MCF 10A (cell line): ENCODE data around the gene OR2A5. TPM values are rescaled to one million over a fixed set of nuclear protein-coding genes. Genes with fewer than 3 reads are reported as not detected.

Source experiments
- BruUV-seq: library from RNA; stranded (reverse); fragments of 400-500 nt; replicated peaks from 2 replicates; lab custom pipeline; 2021; lab: Mats Ljungman, UMichigan
- CTCF ChIA-PET: fragments of 300-600 bp; sonication (Branson Sonifier 250); formaldehyde crosslinking; extraction: SDS; loops from one replicate; lab custom pipeline; 2021; ENCODE audit warnings: antibody characterized with exemption, inconsistent platforms; lab: Yijun Ruan, JAX
- POLR2A ChIA-PET: fragments of 300-600, 350-650 bp; sonication (Branson Sonifier 250); formaldehyde crosslinking; extraction: SDS; loops from one replicate; lab custom pipeline; 2020; ENCODE audit warnings: antibody characterized with exemption, inconsistent platforms; lab: Yijun Ruan, JAX
- DNase-seq: peaks from one replicate; pipeline ENCODE4 v3.0.0-alpha.2; 2018; ENCODE audit not compliant: unreplicated experiment
- H3K27ac Mint-ChIP-seq: one replicate; pipeline ENCODE4 v1.8.0; 2022; ENCODE audit warnings: mild to moderate bottlenecking, low read depth, mixed read lengths; ENCODE audit not compliant: unreplicated experiment
- H3K27me3 Mint-ChIP-seq: one replicate; pipeline ENCODE4 v1.8.0; 2022; ENCODE audit warnings: mixed read lengths; ENCODE audit not compliant: insufficient read depth, unreplicated experiment
- H3K36me3 Mint-ChIP-seq: one replicate; pipeline ENCODE4 v1.8.0; 2022; ENCODE audit warnings: mild to moderate bottlenecking, moderate library complexity, mixed read lengths; ENCODE audit not compliant: insufficient read depth, unreplicated experiment
- H3K4me1 Mint-ChIP-seq: one replicate; pipeline ENCODE4 v1.8.0; 2022; ENCODE audit warnings: mixed read lengths; ENCODE audit not compliant: insufficient read depth, unreplicated experiment
- H3K4me3 Mint-ChIP-seq: one replicate; pipeline ENCODE4 v1.8.0; 2022; ENCODE audit warnings: mild to moderate bottlenecking, moderate library complexity, mixed read lengths; ENCODE audit not compliant: unreplicated experiment
- H3K9me3 Mint-ChIP-seq: one replicate; pipeline ENCODE4 v1.8.0; 2022; ENCODE audit warnings: mixed read lengths; ENCODE audit not compliant: unreplicated experiment
- CTCF ChIP-seq: fragments of 200-600 bp; IDR thresholded peaks from one replicate; pipeline ENCODE4 v1.8.0; 2022; ENCODE audit warnings: antibody characterized with exemption, mild to moderate bottlenecking; ENCODE audit not compliant: unreplicated experiment
- intact Hi-C: fragments of 100-400 bp; cut with micrococcal nuclease; formaldehyde crosslinking; loops from 2 replicates; pipeline ENCODE4 v1.14.1; 2022
- total RNA-seq: library from RNA; stranded (reverse); gene quantifications from 2 replicates; pipeline ENCODE4 v1.2.3, GENCODE V29; 2022

Gene OR2A5
- total RNA-seq, 1 experiment from 2014 or later = not detected

GRCh38 chr7:144022169-144022568, 26.6 kb upstream of the OR2A5 start:
- ChIA-PET POLR2A (interaction anchor here (0.6 kb wide), 1 partner anchor 371 kb away, joined by 3 read pairs; no protein-coding TSS in a partner anchor), CTCF (interaction anchor here (0.9 to 1.0 kb wide), 2 partner anchors 11 to 121 kb away, joined by 3 to 5 read pairs; partner anchors contain the start of gene TCAF1)
- no peaks in the 10 kb centered on the region for H3K4me1 Mint-ChIP-seq
- no peak overlapping the region for H3K27ac Mint-ChIP-seq
- H3K4me3 Mint-ChIP-seq = no peak overlapping the region
- no peaks in the 10 kb centered on the region for H3K36me3 Mint-ChIP-seq
- no peak for TF ChIP-seq CTCF
- no TSS peak for BruUV-seq
- no peak for DNase-seq
- intact Hi-C loops = loop anchor here (10.0 kb wide), 1 partner anchor 47 kb away; no protein-coding TSS in a partner anchor
- no peaks in the 10 kb centered on the region for H3K9me3 Mint-ChIP-seq
- H3K27me3 Mint-ChIP-seq = no peaks in the 10 kb centered on the region

- intact Hi-C loops = loop anchor here (10.0 kb wide), 1 partner anchor 48 kb away; no protein-coding TSS in a partner anchor
- CTCF ChIA-PET = interaction anchor here (0.6 to 0.9 kb wide), 2 partner anchors 122 to 1014 kb away, joined by 3 read pairs; partner anchors contain the start of gene TCAF1
- BruUV-seq = no TSS peak
Measured at GRCh38 chr7:144023171-144023827, 25.4 kb upstream of the OR2A5 start.

GRCh38 chr7:144024213-144024612, 24.5 kb upstream of the OR2A5 start:
- no peak overlapping the region for H3K27ac Mint-ChIP-seq
- H3K36me3 Mint-ChIP-seq = no peaks in the 10 kb centered on the region
- CTCF ChIA-PET = interaction anchor here (0.5 to 1.1 kb wide), 3 partner anchors 14 to 287 kb away, joined by 3 to 4 read pairs (median 3); no protein-coding TSS in a partner anchor
- no peaks in the 10 kb centered on the region for H3K4me1 Mint-ChIP-seq
- BruUV-seq = no TSS peak
- H3K4me3 Mint-ChIP-seq = no peak overlapping the region
- no peak for DNase-seq
- intact Hi-C loops = loop anchor here (10.0 kb wide), 1 partner anchor 49 kb away; no protein-coding TSS in a partner anchor
- POLR2A ChIA-PET = no interaction called here
- TF ChIP-seq CTCF = no peak
- no peaks in the 10 kb centered on the region for H3K27me3 Mint-ChIP-seq
- no peaks in the 10 kb centered on the region for H3K9me3 Mint-ChIP-seq

More at GRCh38 chr7:144023171-144023827, 25.4 kb upstream of the OR2A5 start:
- Mint-ChIP-seq H3K27me3 (no peaks in the 10 kb centered on the region), H3K4me3 (no peak overlapping the region), H3K27ac (no peak overlapping the region), H3K36me3 (no peaks in the 10 kb centered on the region), H3K9me3 (no peaks in the 10 kb centered on the region), H3K4me1 (no peaks in the 10 kb centered on the region)
- DNase-seq = no peak
- POLR2A ChIA-PET = no interaction called here
- TF ChIP-seq CTCF = no peak

- peaks cover 12% of the 10 kb centered on the region for H3K27me3 Mint-ChIP-seq
- TF ChIP-seq CTCF = no peak
- H3K27ac Mint-ChIP-seq = no peak overlapping the region
- no peaks in the 10 kb centered on the region for H3K36me3 Mint-ChIP-seq
- no TSS peak for BruUV-seq
- ChIA-PET POLR2A (interaction anchor here (1.1 kb wide), 1 partner anchor 102 kb away, joined by 3 read pairs; no protein-coding TSS in a partner anchor), CTCF (interaction anchor here (0.5 to 1.6 kb wide), 6 partner anchors 9 to 293 kb away, joined by 3 to 7 read pairs (median 4); partner anchors contain the start of gene TCAF1)
- intact Hi-C loops = loop anchor here (2.0 to 10.0 kb wide), 3 partner anchors 52 to 126 kb away; no protein-coding TSS in a partner anchor
- H3K4me1 Mint-ChIP-seq = no peaks in the 10 kb centered on the region
- H3K4me3 Mint-ChIP-seq = no peak overlapping the region
- no peak for DNase-seq
- H3K9me3 Mint-ChIP-seq = no peaks in the 10 kb centered on the region
Measured at GRCh38 chr7:144026203-144026883, 22.4 kb upstream of the OR2A5 start.
